ENCODE measurements around the gene RABGGTA. TPM values are rescaled to one million over a fixed set of nuclear protein-coding genes. Genes with fewer than 3 reads are reported as not detected.

Gene RABGGTA
- total RNA-seq, 4 donors from 2014 or later: 11.9 to 34.9 (median 22.6) TPM

- no peak for TF ChIP-seq CTCF (IDR thresholded peaks at IDR 0.05; ENCODE audit: low read depth)
Measured at GRCh38 chr14:24290746-24291145, 19.3 kb upstream of the RABGGTA start.

GRCh38 chr14:24289649-24290280, 18.4 kb upstream of the RABGGTA start:
- no peak for TF ChIP-seq CTCF (IDR thresholded peaks at IDR 0.05; ENCODE audit: low read depth)

- TF ChIP-seq CTCF (IDR thresholded peaks at IDR 0.05; ENCODE audit: low read depth): no peak
Measured at GRCh38 chr14:24286996-24287395, 15.6 kb upstream of the RABGGTA start.

GRCh38 chr14:24285351-24285750, 14.0 kb upstream of the RABGGTA start:
- TF ChIP-seq CTCF (IDR thresholded peaks at IDR 0.05; ENCODE audit: low read depth): no peak

- TF ChIP-seq CTCF (IDR thresholded peaks at IDR 0.05; ENCODE audit: low read depth): no peak
Measured at GRCh38 chr14:24284501-24285035, 13.2 kb upstream of the RABGGTA start.

GRCh38 chr14:24283796-24284460, 12.5 kb upstream of the RABGGTA start:
- TF ChIP-seq CTCF (IDR thresholded peaks at IDR 0.05; ENCODE audit: low read depth): no peak

- TF ChIP-seq CTCF (IDR thresholded peaks at IDR 0.05; ENCODE audit: low read depth): no peak
Measured at GRCh38 chr14:24282736-24283135, 11.3 kb upstream of the RABGGTA start.
